ENCODE data around the gene SYNPO2. TPM values are rescaled to one million over a fixed set of nuclear protein-coding genes. Genes with fewer than 3 reads are reported as not detected.
"Not testable (repeated sequence)": the region's sequence is repeated elsewhere in the genome, so short reads cannot be mapped to it uniquely, and the experiment has no call there.

Gene SYNPO2
- total and polyA plus RNA-seq, 3 experiments from 2014 or later, result 0.16 to 0.22 (median 0.21) TPM

DNA sequence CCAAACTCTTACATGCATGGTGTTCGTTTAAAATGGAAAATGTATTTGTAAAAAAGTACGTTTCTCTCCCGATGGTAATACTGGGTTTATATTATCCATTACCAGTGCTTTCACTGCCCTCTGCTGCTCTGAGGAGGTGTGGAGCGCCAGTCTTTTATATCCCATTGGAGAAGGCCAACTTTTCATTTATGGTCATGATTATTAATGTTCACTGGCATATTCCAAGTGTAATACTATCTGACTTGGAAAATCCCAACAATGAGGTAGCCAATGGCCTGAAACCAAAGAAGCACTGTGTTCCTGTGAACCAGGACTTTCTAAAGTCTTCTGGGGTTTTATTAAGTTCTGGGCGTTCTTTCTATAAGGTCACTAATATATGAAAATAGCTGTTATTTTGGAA is 80.7 kb downstream of the SYNPO2 start:
- no peaks in the 10 kb centered on the region for H3K36me3 ChIP-seq (ENCODE audit: insufficient read depth, low read length)
- H3K9me3 ChIP-seq (ENCODE audit: low read length), result no peaks in the 10 kb centered on the region
- no peaks in the 10 kb centered on the region for H3K27me3 Mint-ChIP-seq
- H3K36me3 Mint-ChIP-seq, result no peaks in the 10 kb centered on the region
- H3K27ac ChIP-seq (ENCODE audit: low read depth, low read length), result no peak overlapping the region
- H3K4me3 ChIP-seq (ENCODE audit: low read length), result no peak overlapping the region
- POLR2A ChIA-PET, result no interaction called here
- CTCF ChIA-PET, result no interaction called here
- H3K4me3 Mint-ChIP-seq, result no peak overlapping the region
- no peaks in the 10 kb centered on the region for H3K27me3 ChIP-seq (ENCODE audit: insufficient read depth, low read length, poor library complexity, severe bottlenecking)
- peaks cover 7 to 12% (median 10%) of the 10 kb centered on the region in 3 donors for H3K4me1 Mint-ChIP-seq
- no peaks in the 10 kb centered on the region for H3K9me3 Mint-ChIP-seq
- no peaks in the 10 kb centered on the region for H3K4me1 ChIP-seq (ENCODE audit: insufficient read depth, low read length)
- no peak for DNase-seq
- no peak overlapping the region for H3K27ac Mint-ChIP-seq

DNA sequence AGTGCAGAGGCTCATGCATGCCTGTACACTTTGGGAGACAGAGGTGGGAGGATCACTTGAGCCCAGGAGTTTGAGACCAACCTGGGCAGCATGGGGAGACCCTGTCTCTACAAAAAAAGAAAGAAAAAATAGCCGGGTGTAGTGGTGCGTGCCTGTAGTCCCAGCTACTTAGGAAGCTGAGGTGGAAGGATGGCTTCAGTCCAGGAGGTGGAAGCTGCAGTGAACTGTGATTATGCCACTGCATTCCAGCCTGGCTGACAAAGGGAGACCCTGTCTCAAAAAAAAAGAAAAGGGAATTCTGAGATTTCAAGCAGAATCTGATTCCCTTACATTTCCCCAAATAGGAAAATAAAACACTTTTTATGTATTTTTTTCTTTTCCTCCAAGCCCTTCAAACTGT is 83.5 kb downstream of the SYNPO2 start:
- Mint-ChIP-seq H3K4me1 (peaks cover 7 to 12% (median 10%) of the 10 kb centered on the region in 3 donors), H3K36me3 (no peaks in the 10 kb centered on the region), H3K4me3 (no peak overlapping the region), H3K9me3 (no peaks in the 10 kb centered on the region), H3K27ac (no peak overlapping the region), H3K27me3 (no peaks in the 10 kb centered on the region)
- DNase-seq, result no peak
- ChIA-PET POLR2A (no interaction called here), CTCF (interaction anchor here (1.4 kb wide), 1 partner anchor 9 kb away, joined by 3 read pairs; no protein-coding TSS in a partner anchor)
- no peaks in the 10 kb centered on the region for H3K36me3 ChIP-seq (ENCODE audit: insufficient read depth, low read length)
- no peak overlapping the region for H3K27ac ChIP-seq (ENCODE audit: low read depth, low read length)
- H3K4me1 ChIP-seq (ENCODE audit: insufficient read depth, low read length), result no peaks in the 10 kb centered on the region
- no peak overlapping the region for H3K4me3 ChIP-seq (ENCODE audit: low read length)
- no peaks in the 10 kb centered on the region for H3K9me3 ChIP-seq (ENCODE audit: low read length)
- no peaks in the 10 kb centered on the region for H3K27me3 ChIP-seq (ENCODE audit: insufficient read depth, low read length, poor library complexity, severe bottlenecking)

DNA sequence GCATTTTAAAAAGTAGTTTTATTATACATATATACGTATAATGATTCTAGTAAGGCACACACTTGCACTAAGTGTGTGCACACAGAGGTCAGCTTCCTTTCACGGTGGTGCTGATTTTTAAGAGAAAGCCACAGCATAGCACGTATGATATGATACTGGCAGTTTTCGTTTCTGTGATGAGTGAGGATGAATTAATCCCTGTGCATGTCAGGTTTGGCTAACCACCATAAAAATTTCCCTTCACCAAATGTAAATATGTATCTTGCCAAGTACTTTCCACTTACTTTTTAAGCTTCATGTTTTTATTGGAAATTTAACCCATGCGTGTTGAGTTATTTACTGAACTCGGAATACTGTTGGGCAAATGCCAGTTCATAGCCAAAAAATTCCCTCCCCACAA is 84.6 kb downstream of the SYNPO2 start:
- Histone ChIP-seq H3K4me1 (ENCODE audit: insufficient read depth, low read length) (no peaks in the 10 kb centered on the region), H3K9me3 (ENCODE audit: low read length) (no peaks in the 10 kb centered on the region), H3K4me3 (ENCODE audit: low read length) (no peak overlapping the region), H3K36me3 (ENCODE audit: insufficient read depth, low read length) (no peaks in the 10 kb centered on the region), H3K27ac (ENCODE audit: low read depth, low read length) (no peak overlapping the region), H3K27me3 (ENCODE audit: insufficient read depth, low read length, poor library complexity, severe bottlenecking) (no peaks in the 10 kb centered on the region)
- Mint-ChIP-seq H3K27me3 (no peaks in the 10 kb centered on the region), H3K9me3 (no peaks in the 10 kb centered on the region), H3K4me1 (peaks cover 2 to 6% (median 4%) of the 10 kb centered on the region in 3 donors), H3K36me3 (no peaks in the 10 kb centered on the region), H3K27ac (no peak overlapping the region), H3K4me3 (no peak overlapping the region)
- POLR2A ChIA-PET, result no interaction called here
- no peak for DNase-seq
- CTCF ChIA-PET, result no interaction called here

DNA sequence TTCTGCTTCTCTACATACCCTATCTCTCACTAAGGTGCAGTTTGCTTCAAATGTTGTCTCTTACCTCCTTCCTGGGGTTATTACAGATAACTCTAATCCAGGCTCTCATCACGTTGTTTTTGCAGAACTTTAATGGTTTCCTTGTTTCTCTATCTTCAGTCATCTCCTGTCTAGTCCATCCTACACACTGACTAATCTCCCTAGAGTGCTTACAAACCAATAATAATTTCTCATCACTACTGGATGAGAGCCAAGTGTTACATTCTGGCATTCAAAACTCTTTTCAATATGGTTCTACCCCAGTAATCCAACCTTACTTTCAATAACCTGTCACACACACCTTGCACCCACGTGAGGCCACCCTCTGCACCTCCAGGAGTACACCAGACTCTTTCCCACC is 86.1 kb downstream of the SYNPO2 start:
- Histone ChIP-seq H3K4me1 (ENCODE audit: insufficient read depth, low read length) (no peaks in the 10 kb centered on the region), H3K36me3 (ENCODE audit: insufficient read depth, low read length) (no peaks in the 10 kb centered on the region), H3K9me3 (ENCODE audit: low read length) (no peaks in the 10 kb centered on the region), H3K27me3 (ENCODE audit: insufficient read depth, low read length, poor library complexity, severe bottlenecking) (no peaks in the 10 kb centered on the region), H3K4me3 (ENCODE audit: low read length) (no peak overlapping the region), H3K27ac (ENCODE audit: low read depth, low read length) (no peak overlapping the region)
- Mint-ChIP-seq H3K27me3 (no peaks in the 10 kb centered on the region), H3K27ac (no peak overlapping the region), H3K4me3 (no peak overlapping the region), H3K36me3 (no peaks in the 10 kb centered on the region), H3K9me3 (no peaks in the 10 kb centered on the region), H3K4me1 (no peaks in the 10 kb centered on the region)
- no peak for DNase-seq
- ChIA-PET CTCF (no interaction called here), POLR2A (no interaction called here)

DNA sequence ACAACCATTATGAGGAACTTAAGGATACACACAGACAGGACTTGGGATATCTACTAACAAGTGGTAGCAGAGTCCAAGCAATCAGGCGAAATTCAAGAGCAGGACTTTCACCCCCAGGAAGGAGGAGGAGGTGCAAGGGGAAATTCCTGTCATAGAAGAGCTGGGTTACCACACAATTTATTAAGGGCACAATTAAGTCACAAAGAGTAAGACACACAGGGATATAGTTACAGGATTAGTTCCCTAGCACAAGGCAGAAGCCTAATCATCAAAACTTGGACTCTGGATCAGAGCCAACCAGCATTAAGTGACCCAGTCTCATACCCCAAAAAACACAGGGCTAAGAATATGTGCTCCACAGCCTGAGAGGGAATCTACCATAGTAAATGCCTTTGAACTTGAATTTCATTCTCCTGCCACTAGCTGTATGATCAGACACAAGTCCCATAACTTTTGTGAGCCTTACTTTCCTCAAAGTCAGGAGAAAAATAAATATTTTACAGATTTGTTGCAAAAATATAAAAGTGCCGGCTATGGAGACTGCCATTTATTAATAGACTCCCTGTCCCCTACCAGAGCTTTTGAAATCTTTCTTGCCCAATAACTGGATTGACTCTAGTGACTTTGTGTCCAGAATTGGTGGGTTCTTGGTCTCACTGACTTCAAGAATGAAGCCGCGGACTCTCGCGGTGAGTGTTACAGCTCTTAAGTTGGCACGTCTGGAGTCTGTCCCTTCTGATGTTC is 87.0 kb downstream of the SYNPO2 start:
- ChIA-PET CTCF (no interaction called here), POLR2A (no interaction called here)
- no peaks in the 10 kb centered on the region for H3K9me3 Mint-ChIP-seq
- H3K27ac Mint-ChIP-seq, result no peak overlapping the region
- H3K4me3 ChIP-seq (ENCODE audit: low read length), result no peak overlapping the region
- H3K4me1 ChIP-seq (ENCODE audit: insufficient read depth, low read length), result no peaks in the 10 kb centered on the region
- no peaks in the 10 kb centered on the region for H3K4me1 Mint-ChIP-seq
- no peaks in the 10 kb centered on the region for H3K27me3 ChIP-seq (ENCODE audit: insufficient read depth, low read length, poor library complexity, severe bottlenecking)
- H3K4me3 Mint-ChIP-seq, result no peak overlapping the region
- H3K9me3 ChIP-seq (ENCODE audit: low read length), result no peaks in the 10 kb centered on the region
- H3K27ac ChIP-seq (ENCODE audit: low read depth, low read length), result no peak overlapping the region
- H3K36me3 ChIP-seq (ENCODE audit: insufficient read depth, low read length), result no peaks in the 10 kb centered on the region
- DNase-seq, result no peak
- H3K36me3 Mint-ChIP-seq, result no peaks in the 10 kb centered on the region
- H3K27me3 Mint-ChIP-seq, result no peaks in the 10 kb centered on the region

DNA sequence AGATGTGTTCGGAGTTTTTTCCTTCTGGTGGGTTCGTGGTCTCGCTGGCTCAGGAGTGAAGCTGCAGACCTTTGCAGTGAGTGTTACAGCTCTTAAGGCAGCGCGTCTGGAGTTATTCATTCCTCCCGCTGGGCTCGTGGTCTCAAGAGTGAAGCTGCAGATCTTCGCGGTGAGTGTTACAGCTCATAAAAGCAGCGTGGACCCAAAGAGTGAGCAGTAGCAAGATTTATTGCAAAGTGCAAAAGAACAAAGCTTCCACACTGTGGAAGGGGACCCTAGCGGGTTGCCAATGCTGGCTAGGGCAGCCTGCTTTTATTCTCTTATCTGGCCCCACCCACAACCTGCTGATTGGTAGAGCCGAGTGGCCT is 87.5 kb downstream of the SYNPO2 start:
- H3K27ac Mint-ChIP-seq, result not testable (repeated sequence)

DNA sequence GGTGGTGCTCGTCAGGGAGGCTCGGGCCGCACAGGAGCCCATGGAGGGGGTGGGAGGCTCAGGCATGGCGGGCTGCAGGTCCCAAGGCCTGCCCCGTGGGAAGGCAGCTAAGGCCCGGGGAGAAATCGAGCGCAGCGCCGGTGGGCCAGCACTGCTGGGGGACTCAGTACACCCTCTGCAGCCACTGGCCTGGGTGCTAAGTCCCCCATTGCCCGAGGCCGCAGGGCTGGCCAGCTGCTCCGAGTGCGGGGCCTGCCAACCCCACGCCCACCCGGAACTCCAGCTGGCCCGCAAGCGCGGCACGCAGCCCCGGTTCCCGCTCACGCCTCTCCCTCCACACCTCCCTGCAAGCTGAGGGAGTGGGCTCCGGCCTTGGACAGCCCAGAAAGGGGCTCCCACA is 88.4 kb downstream of the SYNPO2 start:
- H3K27ac Mint-ChIP-seq; H3K27ac ChIP-seq (ENCODE audit: low read depth, low read length); H3K36me3 ChIP-seq (ENCODE audit: insufficient read depth, low read length); H3K36me3 Mint-ChIP-seq; H3K4me3 ChIP-seq (ENCODE audit: low read length); H3K9me3 Mint-ChIP-seq; POLR2A ChIA-PET; H3K27me3 ChIP-seq (ENCODE audit: insufficient read depth, low read length, poor library complexity, severe bottlenecking); H3K4me1 ChIP-seq (ENCODE audit: insufficient read depth, low read length); CTCF ChIA-PET; H3K27me3 Mint-ChIP-seq; H3K4me3 Mint-ChIP-seq; H3K9me3 ChIP-seq (ENCODE audit: low read length); H3K4me1 Mint-ChIP-seq; DNase-seq: not testable (repeated sequence)

More for the DNA sequence above, 87.5 kb downstream of the SYNPO2 start:
- POLR2A ChIA-PET; H3K27me3 Mint-ChIP-seq; H3K9me3 ChIP-seq (ENCODE audit: low read length); H3K9me3 Mint-ChIP-seq; CTCF ChIA-PET; H3K27me3 ChIP-seq (ENCODE audit: insufficient read depth, low read length, poor library complexity, severe bottlenecking); H3K27ac ChIP-seq (ENCODE audit: low read depth, low read length); H3K4me3 ChIP-seq (ENCODE audit: low read length); H3K4me1 Mint-ChIP-seq; DNase-seq; H3K4me1 ChIP-seq (ENCODE audit: insufficient read depth, low read length); H3K36me3 ChIP-seq (ENCODE audit: insufficient read depth, low read length); H3K4me3 Mint-ChIP-seq; H3K36me3 Mint-ChIP-seq: not testable (repeated sequence)

DNA sequence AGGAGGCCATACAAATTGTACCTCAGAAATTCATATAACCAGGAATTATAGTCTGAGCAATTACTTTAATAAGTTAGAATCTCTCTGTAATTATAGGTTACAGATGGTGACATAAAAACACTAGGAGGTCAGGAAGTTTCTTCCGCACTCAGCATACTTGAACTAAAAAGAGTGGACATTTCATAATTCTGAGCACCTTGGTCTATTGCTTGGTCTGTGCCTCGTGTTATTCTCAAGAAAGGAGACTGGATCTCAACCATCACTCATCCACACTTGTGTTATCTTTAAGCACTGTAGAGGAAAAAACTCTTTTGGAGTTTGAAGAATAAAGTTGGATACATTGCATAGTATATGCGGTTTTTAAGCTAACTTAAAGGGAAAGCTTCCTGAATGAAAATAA is 91.1 kb downstream of the SYNPO2 start:
- Mint-ChIP-seq H3K27ac (no peak overlapping the region), H3K4me1 (peaks cover 0 to 3% (median 0%) of the 10 kb centered on the region in 3 donors), H3K27me3 (peaks cover 0 to 9% of the 10 kb centered on the region in 2 donors), H3K9me3 (no peaks in the 10 kb centered on the region), H3K4me3 (no peak overlapping the region), H3K36me3 (no peaks in the 10 kb centered on the region)
- ChIA-PET POLR2A (no interaction called here), CTCF (interaction anchor here (1.1 kb wide), 1 partner anchor 9 kb away, joined by 3 read pairs; no protein-coding TSS in a partner anchor)
- no peaks in the 10 kb centered on the region for H3K4me1 ChIP-seq (ENCODE audit: insufficient read depth, low read length)
- no peaks in the 10 kb centered on the region for H3K36me3 ChIP-seq (ENCODE audit: insufficient read depth, low read length)
- H3K27me3 ChIP-seq (ENCODE audit: insufficient read depth, low read length, poor library complexity, severe bottlenecking), result no peaks in the 10 kb centered on the region
- no peaks in the 10 kb centered on the region for H3K9me3 ChIP-seq (ENCODE audit: low read length)
- no peak overlapping the region for H3K27ac ChIP-seq (ENCODE audit: low read depth, low read length)
- no peak overlapping the region for H3K4me3 ChIP-seq (ENCODE audit: low read length)
- no peak for DNase-seq

Data from CD8-positive, alpha-beta memory T cell (primary cell).